KMS-11 (cell line): ENCODE data around the gene CMIP.

Experiments
- H2AFZ ChIP-seq: fragments of 200-600 bp; sonication (generic); 2 replicates; pipeline ENCODE4 v1.6.1; 2016; ENCODE audit warnings: antibody characterized with exemption, mixed run types, low read depth
- H3K27ac ChIP-seq: fragments of 200-600 bp; sonication (generic); 2 replicates; pipeline ENCODE4 v1.6.1; 2016; ENCODE audit warnings: mild to moderate bottlenecking, mixed run types
- H3K27me3 ChIP-seq: fragments of 200-600 bp; sonication (generic); 2 replicates; pipeline ENCODE4 v1.6.1; 2017; ENCODE audit warnings: mild to moderate bottlenecking, low read depth, mixed run types, moderate library complexity; ENCODE audit not compliant: insufficient read depth
- H3K36me3 ChIP-seq: fragments of 200-600 bp; sonication (generic); 2 replicates; pipeline ENCODE4 v1.6.1; 2017; ENCODE audit warnings: mild to moderate bottlenecking, mixed run types; ENCODE audit not compliant: insufficient read depth
- H3K4me1 ChIP-seq: fragments of 200-600 bp; sonication (generic); 2 replicates; pipeline ENCODE4 v1.6.1; 2016; ENCODE audit warnings: mild to moderate bottlenecking, low read depth, mixed run types; ENCODE audit not compliant: poor library complexity, severe bottlenecking
- H3K4me2 ChIP-seq: fragments of 200-600 bp; sonication (generic); 2 replicates; pipeline ENCODE4 v1.7.0; 2016; ENCODE audit warnings: mild to moderate bottlenecking, mixed run types
- H3K4me3 ChIP-seq: fragments of 200-600 bp; sonication (generic); IDR thresholded peaks from 2 replicates; pipeline ENCODE4 v1.6.1; 2017; ENCODE audit warnings: low read depth, low read length, mixed read lengths; ENCODE audit not compliant: insufficient read depth
- H3K79me2 ChIP-seq: fragments of 200-600 bp; sonication (generic); 2 replicates; pipeline ENCODE4 v1.6.1; 2016; ENCODE audit warnings: low read depth, mixed run types; ENCODE audit not compliant: insufficient read depth
- H3K9ac ChIP-seq: fragments of 200-600 bp; sonication (generic); 2 replicates; pipeline ENCODE4 v1.6.1; 2016; ENCODE audit warnings: mild to moderate bottlenecking, mixed run types
- H4K20me1 ChIP-seq: fragments of 200-600 bp; sonication (generic); 2 replicates; pipeline ENCODE4 v1.6.1; 2016; ENCODE audit warnings: mild to moderate bottlenecking, mixed run types; ENCODE audit not compliant: insufficient read depth
- TF ChIP-seq, protein P1 (sequence below): fragments of 200-600 bp; sonication (generic); conservative IDR thresholded peaks from 2 replicates; pipeline ENCODE4 v1.6.1; 2017; ENCODE audit warnings: low read depth, mild to moderate bottlenecking, antibody characterized with exemption, low read length, moderate library complexity, mixed read lengths

CMIP gene

GRCh38 chr16:81511371-81511770, 66.8 kb downstream of the CMIP start:
- Histone ChIP-seq H3K27me3 (no peaks in the 10 kb centered on the region), H3K4me1 (peaks cover 4% of the 10 kb centered on the region), H4K20me1 (peaks cover 8% of the 10 kb centered on the region; the same call in 1 of the 2 replicates), H3K4me2 (no peak overlapping the region), H3K4me3 (no peak overlapping the region), H2AFZ (no peak overlapping the region), H3K36me3 (0 out of 2 replicates have a peak, but pooled peaks cover 5% of the 10 kb centered on the region), H3K9ac (no peak overlapping the region), H3K79me2 (peaks cover 91% of the 10 kb centered on the region), H3K27ac (no peak overlapping the region)
- TF ChIP-seq, protein P1, sequence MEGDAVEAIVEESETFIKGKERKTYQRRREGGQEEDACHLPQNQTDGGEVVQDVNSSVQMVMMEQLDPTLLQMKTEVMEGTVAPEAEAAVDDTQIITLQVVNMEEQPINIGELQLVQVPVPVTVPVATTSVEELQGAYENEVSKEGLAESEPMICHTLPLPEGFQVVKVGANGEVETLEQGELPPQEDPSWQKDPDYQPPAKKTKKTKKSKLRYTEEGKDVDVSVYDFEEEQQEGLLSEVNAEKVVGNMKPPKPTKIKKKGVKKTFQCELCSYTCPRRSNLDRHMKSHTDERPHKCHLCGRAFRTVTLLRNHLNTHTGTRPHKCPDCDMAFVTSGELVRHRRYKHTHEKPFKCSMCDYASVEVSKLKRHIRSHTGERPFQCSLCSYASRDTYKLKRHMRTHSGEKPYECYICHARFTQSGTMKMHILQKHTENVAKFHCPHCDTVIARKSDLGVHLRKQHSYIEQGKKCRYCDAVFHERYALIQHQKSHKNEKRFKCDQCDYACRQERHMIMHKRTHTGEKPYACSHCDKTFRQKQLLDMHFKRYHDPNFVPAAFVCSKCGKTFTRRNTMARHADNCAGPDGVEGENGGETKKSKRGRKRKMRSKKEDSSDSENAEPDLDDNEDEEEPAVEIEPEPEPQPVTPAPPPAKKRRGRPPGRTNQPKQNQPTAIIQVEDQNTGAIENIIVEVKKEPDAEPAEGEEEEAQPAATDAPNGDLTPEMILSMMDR: no peak

GRCh38 chr16:81513204-81514040, 68.8 kb downstream of the CMIP start:
- H3K27ac ChIP-seq: no peak overlapping the region
- 0 out of 2 replicates have a peak, but pooled peaks cover 5% of the 10 kb centered on the region for H3K36me3 ChIP-seq

DNA sequence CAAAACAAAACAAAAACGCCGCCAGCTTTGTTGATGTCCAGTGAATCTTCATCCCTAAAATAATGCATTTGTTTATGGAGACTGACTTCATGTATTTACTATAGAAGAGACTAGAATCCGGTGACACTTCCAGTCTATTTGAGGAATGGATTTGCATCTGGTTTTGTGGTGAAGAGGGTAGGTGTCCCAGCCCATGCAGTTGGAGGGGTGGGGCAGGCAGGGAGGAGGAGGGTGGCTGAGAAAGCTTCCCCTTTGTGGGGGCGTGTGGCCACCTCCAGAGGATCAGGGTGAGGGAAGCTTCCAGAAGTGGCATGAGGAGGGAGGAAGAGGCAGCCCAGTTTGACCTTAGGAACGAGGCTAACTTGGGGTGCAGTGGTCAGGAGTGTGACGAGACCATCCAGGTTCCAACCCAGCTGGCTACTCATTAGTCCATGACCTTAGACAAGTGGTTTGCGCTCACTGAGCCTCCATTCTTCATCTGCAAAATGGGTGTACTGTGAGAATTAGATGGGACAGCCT, 69.5 kb downstream of the CMIP start:
- Histone ChIP-seq H3K4me1 (peaks cover 15% of the 10 kb centered on the region), H3K36me3 (0 out of 2 replicates have a peak, but pooled peaks cover 5% of the 10 kb centered on the region), H3K4me2 (no peak overlapping the region), H3K27me3 (no peaks in the 10 kb centered on the region), H3K79me2 (peaks cover 77% of the 10 kb centered on the region), H3K4me3 (no peak overlapping the region), H3K9ac (no peak overlapping the region), H4K20me1 (peaks cover 5% of the 10 kb centered on the region; the same call in 1 of the 2 replicates), H2AFZ (no peak overlapping the region), H3K27ac (no peak overlapping the region)
- TF ChIP-seq, protein P1: no peak

More at GRCh38 chr16:81513204-81514040, 68.8 kb downstream of the CMIP start:
- H2AFZ ChIP-seq: no peak overlapping the region
- peaks cover 5% of the 10 kb centered on the region; the same call in 1 of the 2 replicates for H4K20me1 ChIP-seq
- H3K4me2 ChIP-seq: no peak overlapping the region
- H3K4me1 ChIP-seq: peaks cover 8% of the 10 kb centered on the region
- no peak overlapping the region for H3K9ac ChIP-seq
- peaks cover 82% of the 10 kb centered on the region for H3K79me2 ChIP-seq
- TF ChIP-seq, protein P1: no peak
- no peaks in the 10 kb centered on the region for H3K27me3 ChIP-seq
- H3K4me3 ChIP-seq: no peak overlapping the region

DNA sequence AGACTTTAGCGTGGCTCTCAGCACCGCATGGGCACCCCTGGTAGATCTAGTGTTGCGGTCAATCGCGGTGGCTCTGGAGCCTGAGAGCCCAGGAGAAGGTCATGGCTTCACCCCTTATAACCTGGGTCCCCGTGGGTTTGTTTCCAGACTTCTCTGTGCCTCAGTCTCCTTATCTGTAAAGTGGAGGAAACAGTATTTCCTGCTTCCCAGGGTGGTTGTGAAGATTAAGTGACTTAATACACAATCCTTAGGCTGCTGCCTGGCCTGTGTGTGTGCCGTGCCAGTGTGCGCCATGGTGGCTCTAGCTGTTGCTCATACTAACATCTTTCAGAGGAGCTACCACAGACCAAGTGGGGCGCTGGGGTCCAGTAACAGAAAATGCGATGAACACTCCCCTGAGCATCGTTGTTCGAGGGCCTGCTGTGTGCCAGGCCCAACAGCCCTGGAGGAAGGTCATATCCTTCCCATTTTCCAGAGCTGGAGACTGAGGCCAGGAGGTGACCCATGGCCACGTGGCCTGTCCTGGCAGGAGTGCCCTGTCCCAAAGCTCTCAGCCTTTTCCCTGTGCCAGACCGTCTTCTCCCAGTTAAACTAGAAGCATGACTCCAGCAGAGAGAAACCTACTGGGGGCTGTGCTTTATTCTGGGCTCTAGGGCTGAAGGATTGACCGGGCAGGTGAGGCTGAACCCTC, 70.1 kb downstream of the CMIP start:
- Histone ChIP-seq H3K9ac (no peak overlapping the region), H2AFZ (no peak overlapping the region), H3K4me3 (no peak overlapping the region), H3K27me3 (no peaks in the 10 kb centered on the region), H3K4me1 (peaks cover 21% of the 10 kb centered on the region), H3K36me3 (0 out of 2 replicates have a peak, but pooled peaks cover 5% of the 10 kb centered on the region), H3K79me2 (peaks cover 70% of the 10 kb centered on the region), H4K20me1 (peaks cover 7% of the 10 kb centered on the region), H3K4me2 (no peak overlapping the region), H3K27ac (no peak overlapping the region)
- TF ChIP-seq, protein P1: no peak
